ENCODE data around the gene CNRIP1.
"Not testable (repeated sequence)": the region's sequence is repeated elsewhere in the genome, so short reads cannot be mapped to it uniquely, and the experiment has no call there.

CNRIP1 gene

GRCh38 chr2:68340226-68341061 lies 20.7 kb upstream of the CNRIP1 start:
- no peak for DNase-seq

GRCh38 chr2:68336192-68336591 lies 16.4 kb upstream of the CNRIP1 start:
- no peak for DNase-seq

- no peak for DNase-seq
Measured at GRCh38 chr2:68333931-68334330, 14.2 kb upstream of the CNRIP1 start.

- no peak for DNase-seq
Measured at GRCh38 chr2:68333009-68333408, 13.3 kb upstream of the CNRIP1 start.

- no peak for DNase-seq
Measured at GRCh38 chr2:68330691-68331090, 10.9 kb upstream of the CNRIP1 start.

GRCh38 chr2:68328901-68329300 lies 9.2 kb upstream of the CNRIP1 start:
- no peak for DNase-seq

GRCh38 chr2:68325056-68325455 lies 5.3 kb upstream of the CNRIP1 start:
- DNase-seq: no peak

- DNase-seq: no peak
Measured at GRCh38 chr2:68320118-68320641, 431 bp upstream of the CNRIP1 start.

- no peak for DNase-seq
Measured at GRCh38 chr2:68318914-68319397, 793 bp downstream of the CNRIP1 start.

GRCh38 chr2:68317971-68318913 lies 1.5 kb downstream of the CNRIP1 start:
- no peak for DNase-seq

GRCh38 chr2:68316111-68316510 lies 3.6 kb downstream of the CNRIP1 start:
- no peak for DNase-seq

GRCh38 chr2:68311033-68311432 lies 8.7 kb downstream of the CNRIP1 start:
- no peak for DNase-seq

GRCh38 chr2:68309426-68309825 lies 10.3 kb downstream of the CNRIP1 start:
- DNase-seq: no peak

- not testable (repeated sequence) for DNase-seq
Measured at GRCh38 chr2:68303902-68304272, 15.9 kb downstream of the CNRIP1 start.

- DNase-seq: no peak
Measured at GRCh38 chr2:68303033-68303901, 16.5 kb downstream of the CNRIP1 start.

GRCh38 chr2:68302281-68302875 lies 17.4 kb downstream of the CNRIP1 start:
- no peak for DNase-seq

- no peak for DNase-seq
Measured at GRCh38 chr2:68295516-68295915, 24.2 kb downstream of the CNRIP1 start.

GRCh38 chr2:68294913-68295312 lies 24.8 kb downstream of the CNRIP1 start:
- DNase-seq: no peak

GRCh38 chr2:68294187-68294586 lies 25.6 kb downstream of the CNRIP1 start:
- no peak for DNase-seq

- DNase-seq: no peak
Measured at GRCh38 chr2:68293755-68294154, 26.0 kb downstream of the CNRIP1 start.

- no peak for DNase-seq
Measured at GRCh38 chr2:68293024-68293423, 26.7 kb downstream of the CNRIP1 start.

- peak; percentile 16 for DNase-seq
Measured at GRCh38 chr2:68292108-68292710, 27.5 kb downstream of the CNRIP1 start.
